Tibial artery (tissue), 4 donors: ENCODE measurements around the gene TBC1D2B.

Experiments used
- DNase-seq, 2 donors: peaks; one replicate each; pipeline ENCODE4 v3.0.0-alpha.2; 2019
- H3K27ac ChIP-seq, 2 donors: fragments of 200-600 bp; sonication (generic) in 1 of 2; 1 replicate in 1 of 2; 2 replicates in 1 of 2; pipeline ENCODE4 v1.5.1; 2018 to 2019; ENCODE audit warnings: mild to moderate bottlenecking in 1 of 2
- H3K27me3 ChIP-seq, 2 donors: fragments of 200-600 bp; sonication (generic) in 1 of 2; one replicate each; pipeline versions ENCODE4 v1.5.1 to v1.6.0; 2016 to 2019
- H3K36me3 ChIP-seq, 3 donors: fragments of 200-600 bp; sonication (generic) in 2 of 3; one replicate each; pipeline ENCODE4 v1.5.1; 2016 to 2019; ENCODE audit warnings: mild to moderate bottlenecking in 2 of 3
- H3K4me1 ChIP-seq, 4 donors: fragments of 200-600 bp; sonication (generic) in 2 of 4; 1 replicate in 3 of 4; 2 replicates in 1 of 4; pipeline ENCODE4 v1.5.1; 2016 to 2019
- H3K4me3 ChIP-seq, 2 donors: fragments of 200-600 bp; sonication (generic) in 1 of 2; 1 replicate in 1 of 2; 2 replicates in 1 of 2; pipeline ENCODE4 v1.5.1; 2018 to 2019; ENCODE audit warnings: mild to moderate bottlenecking in 2 of 2
- H3K9me3 ChIP-seq, 3 donors: fragments of 200-600 bp; sonication (generic) in 1 of 3; one replicate each; pipeline ENCODE4 v1.5.1; 2016 to 2019
- CTCF ChIP-seq, 2 experiments: fragments of 200-600 bp in 1 of 2; fragments of 450-650 bp in 1 of 2; IDR thresholded peaks; one replicate each; pipeline ENCODE4 v1.5.1; 2017 to 2019; ENCODE audit warnings: antibody characterized with exemption in 2 of 2, mild to moderate bottlenecking in 1 of 2, moderate library complexity in 1 of 2
- intact Hi-C: fragments of 100-400 bp; cut with DNase I; formaldehyde crosslinking; loops from one replicate; pipeline ENCODE4 v1.15.0; 2023; ENCODE audit warnings: low total_unique reads

The TBC1D2B gene

GRCh38 chr15:78035321-78035751, 42.2 kb downstream of the TBC1D2B start:
- intact Hi-C loops: no loop called here
- Histone ChIP-seq H3K27ac (peak overlapping the region; percentile 35 to 42), H3K4me3 (no peak overlapping the region), H3K9me3 (no peaks in the 10 kb centered on the region), H3K36me3 (peaks cover 2 to 21% (median 10%) of the 10 kb centered on the region in 3 donors), H3K27me3 (no peaks in the 10 kb centered on the region), H3K4me1 (peaks cover 0 to 34% (median 21%) of the 10 kb centered on the region in 4 donors)
- no peak for TF ChIP-seq CTCF (IDR thresholded peaks at IDR 0.05)
- no peak for DNase-seq

GRCh38 chr15:78034495-78035191, 42.9 kb downstream of the TBC1D2B start:
- peaks cover 0 to 34% (median 21%) of the 10 kb centered on the region in 4 donors for H3K4me1 ChIP-seq
- no peaks in the 10 kb centered on the region for H3K27me3 ChIP-seq
- peak overlapping the region; percentile 35 to 42 for H3K27ac ChIP-seq
- H3K9me3 ChIP-seq: no peaks in the 10 kb centered on the region
- intact Hi-C loops: no loop called here
- peaks cover 9 to 25% (median 13%) of the 10 kb centered on the region in 3 donors for H3K36me3 ChIP-seq
- TF ChIP-seq CTCF (IDR thresholded peaks at IDR 0.05): no peak
- no peak overlapping the region for H3K4me3 ChIP-seq
- DNase-seq: no peak

- intact Hi-C loops: no loop called here
- Histone ChIP-seq H3K9me3 (no peaks in the 10 kb centered on the region), H3K4me3 (no peak overlapping the region), H3K4me1 (peaks cover 0 to 32% (median 21%) of the 10 kb centered on the region in 4 donors), H3K27ac (no peak overlapping the region), H3K27me3 (no peaks in the 10 kb centered on the region), H3K36me3 (peaks cover 17 to 27% (median 19%) of the 10 kb centered on the region in 3 donors)
- no peak for DNase-seq
- no peak for TF ChIP-seq CTCF (IDR thresholded peaks at IDR 0.05)
These were observed 43.6 kb downstream of the TBC1D2B start for GRCh38 chr15:78033864-78034263.

- no peak overlapping the region for H3K27ac ChIP-seq
- no peak for DNase-seq
- intact Hi-C loops: no loop called here
- H3K9me3 ChIP-seq: no peaks in the 10 kb centered on the region
- no peaks in the 10 kb centered on the region for H3K27me3 ChIP-seq
- H3K4me3 ChIP-seq: no peak overlapping the region
- TF ChIP-seq CTCF (IDR thresholded peaks at IDR 0.05): no peak
- peaks cover 0 to 26% (median 20%) of the 10 kb centered on the region in 4 donors for H3K4me1 ChIP-seq
- H3K36me3 ChIP-seq: peaks cover 19 to 30% (median 27%) of the 10 kb centered on the region in 3 donors
These were observed 44.8 kb downstream of the TBC1D2B start for GRCh38 chr15:78032671-78033070.

GRCh38 chr15:78024883-78025282, 52.6 kb downstream of the TBC1D2B start:
- intact Hi-C loops: no loop called here
- Histone ChIP-seq H3K27me3 (no peaks in the 10 kb centered on the region), H3K9me3 (no peaks in the 10 kb centered on the region), H3K36me3 (peaks cover 47 to 93% (median 81%) of the 10 kb centered on the region in 3 donors), H3K4me3 (no peak overlapping the region), H3K4me1 (peaks cover 0 to 8% (median 0%) of the 10 kb centered on the region in 4 donors), H3K27ac (no peak overlapping the region)
- no peak for TF ChIP-seq CTCF (IDR thresholded peaks at IDR 0.05)
- DNase-seq: no peak
